Stimulated activated naive CD8-positive, alpha-beta T cell treated with anti-CD3 and anti-CD28 coated beads, Interleukin-15, amount 100 ng/mL, for 72 hours (primary cell): ENCODE data around the gene TCF23.
"Not testable (repeated sequence)": the region's sequence is repeated elsewhere in the genome, so short reads cannot be mapped to it uniquely, and the experiment has no call there.

Experiments
- ATAC-seq: fragments of 150-1000 bp; cut with Tn5 transposase; 2 replicates; pipeline ENCODE4 v1.10.0; 2021; ENCODE audit warnings: mild to moderate bottlenecking, moderate library complexity
- DNase-seq, 2 donors: peaks; one replicate each; pipeline ENCODE4 v3.0.0; 2021 to 2022
- H3K27ac Mint-ChIP-seq, 2 donors: one replicate each; pipeline ENCODE4 v1.8.0; 2022; ENCODE audit warnings: mild to moderate bottlenecking in 2 of 2, mixed read lengths in 2 of 2, moderate library complexity in 2 of 2
- H3K27me3 Mint-ChIP-seq: one replicate; pipeline ENCODE4 v1.8.0; 2022; ENCODE audit warnings: mixed read lengths
- H3K4me1 Mint-ChIP-seq: one replicate; pipeline ENCODE4 v1.8.0; 2022; ENCODE audit warnings: mild to moderate bottlenecking, mixed read lengths
- H3K4me3 Mint-ChIP-seq, 2 donors: one replicate each; pipeline ENCODE4 v1.8.0; 2022; ENCODE audit warnings: mild to moderate bottlenecking in 2 of 2, mixed read lengths in 2 of 2, moderate library complexity in 1 of 2
- H3K9me3 Mint-ChIP-seq, 2 donors: one replicate each; pipeline ENCODE4 v1.8.0; 2022; ENCODE audit warnings: mixed read lengths in 2 of 2

The TCF23 gene

DNA sequence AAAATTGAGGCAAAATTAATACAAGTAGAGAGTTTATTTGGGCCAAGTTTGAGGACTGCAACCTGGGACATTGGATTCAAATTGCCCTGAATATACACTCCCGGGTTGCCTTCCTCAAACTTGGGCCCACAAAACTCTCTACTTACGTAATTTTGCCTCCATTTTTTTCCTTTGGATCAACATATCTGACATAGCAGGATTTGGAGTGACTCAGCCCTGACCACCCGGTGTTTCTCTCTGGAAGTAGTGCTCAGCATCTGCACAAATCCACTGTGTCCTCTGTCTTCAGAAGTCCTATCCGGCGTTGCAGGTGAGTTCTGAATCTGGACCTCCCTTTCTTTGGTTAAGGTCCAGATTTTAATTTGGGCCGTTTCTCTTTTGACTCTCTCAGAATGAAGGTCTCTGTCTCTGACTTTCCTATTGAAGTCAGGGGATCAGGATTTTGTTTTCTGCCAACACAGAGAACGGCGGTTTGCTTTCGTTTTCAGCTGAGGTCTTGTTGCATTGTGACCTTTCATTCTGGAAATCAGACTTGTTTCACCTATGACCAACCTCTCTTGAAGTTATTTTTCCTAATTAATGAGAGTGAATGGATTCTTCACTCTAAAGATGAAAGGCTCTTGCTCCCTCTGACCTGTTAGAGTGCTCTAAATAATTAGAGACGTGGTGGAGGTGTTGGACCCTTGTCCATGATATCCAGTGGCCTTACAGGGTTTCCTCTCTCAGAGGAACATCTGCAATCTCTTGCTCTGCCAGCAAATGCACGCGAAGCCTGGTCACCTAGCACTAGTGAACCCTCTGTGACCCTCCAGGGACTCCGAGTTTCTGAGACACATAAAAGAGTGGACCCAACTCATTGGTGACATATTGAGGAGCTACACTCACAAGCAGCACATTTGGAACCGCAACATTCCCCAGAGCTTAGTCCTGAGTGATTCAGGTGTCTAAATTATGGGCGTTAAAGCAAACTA, 13.6 kb downstream of the TCF23 start:
- ATAC-seq (no peak), DNase-seq (no peak)
- Mint-ChIP-seq H3K4me1 (no peaks in the 10 kb centered on the region), H3K4me3 (no peak overlapping the region), H3K9me3 (no peaks in the 10 kb centered on the region), H3K27ac (no peak overlapping the region), H3K27me3 (no peaks in the 10 kb centered on the region)

GRCh38 chr2:27164960-27165763, 16.4 kb downstream of the TCF23 start:
- Mint-ChIP-seq H3K4me3 (no peak overlapping the region), H3K4me1 (no peaks in the 10 kb centered on the region), H3K27me3 (no peaks in the 10 kb centered on the region), H3K27ac (no peak overlapping the region), H3K9me3 (no peaks in the 10 kb centered on the region)
- ATAC-seq (no peak), DNase-seq (no peak)

DNA sequence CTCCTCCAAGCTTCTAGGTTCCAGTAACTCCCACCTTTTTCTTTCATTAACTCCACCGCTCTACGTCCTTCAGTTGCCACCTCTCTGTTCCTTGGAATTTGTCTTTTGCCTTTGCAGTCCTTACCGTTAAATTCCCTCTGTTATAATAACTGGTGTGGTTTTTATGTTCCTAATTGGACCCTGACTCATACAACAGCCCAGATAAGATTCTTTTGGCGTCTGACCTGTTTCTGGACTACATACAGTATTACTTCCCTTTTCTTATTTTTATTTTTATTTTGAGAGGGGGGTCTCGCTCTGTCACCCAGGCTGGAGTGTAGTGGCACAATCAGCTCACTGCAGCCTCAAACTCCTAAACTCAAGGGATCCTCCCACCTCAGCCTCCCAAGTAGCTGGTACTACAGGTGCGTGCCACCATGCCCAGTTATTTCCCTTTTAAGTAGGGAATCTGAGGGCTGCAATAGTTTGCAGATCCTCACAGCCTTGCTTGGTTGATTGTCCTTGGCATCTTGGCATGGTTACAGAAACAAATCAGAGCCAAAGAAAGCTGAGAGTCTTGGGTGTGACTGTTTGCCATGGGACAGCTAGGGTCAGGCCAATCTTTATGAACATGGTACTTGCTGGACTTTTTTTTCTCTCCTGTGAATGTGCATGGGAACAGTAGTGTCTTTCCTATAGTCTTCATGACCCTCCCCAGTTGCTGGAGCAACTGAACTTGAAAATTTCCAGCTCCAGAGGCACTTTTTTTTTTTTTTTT, 22.0 kb downstream of the TCF23 start:
- H3K4me3 Mint-ChIP-seq: peak overlapping the region in 1 of 2 donors; percentile 28
- H3K27me3 Mint-ChIP-seq: no peaks in the 10 kb centered on the region

DNA sequence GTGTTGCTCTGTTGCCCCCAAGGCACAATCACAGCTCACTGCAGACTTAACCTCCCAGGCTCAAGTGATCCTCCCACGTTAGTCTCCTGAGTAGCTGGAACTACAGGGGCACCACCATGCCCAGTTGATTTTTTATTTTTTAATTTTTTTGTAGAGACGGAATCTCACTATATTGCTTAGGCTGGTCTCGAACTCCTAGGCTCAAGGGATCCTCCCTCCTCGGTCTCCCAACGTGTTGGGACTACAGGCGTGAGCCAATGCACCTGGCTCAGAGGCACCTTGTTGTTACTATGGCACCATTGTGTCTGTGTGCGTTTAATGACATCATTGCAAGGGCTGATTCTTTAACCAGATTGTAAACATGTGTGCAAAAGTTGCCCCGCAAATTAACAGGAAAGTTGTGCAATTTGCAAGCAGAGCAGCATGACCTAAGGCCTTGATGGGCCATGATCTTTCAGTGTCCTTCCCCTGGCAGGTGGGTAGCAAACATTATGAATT, 22.6 kb downstream of the TCF23 start:
- DNase-seq: no peak
- ATAC-seq: no peak
- H3K4me1 Mint-ChIP-seq: no peaks in the 10 kb centered on the region
- no peaks in the 10 kb centered on the region for H3K9me3 Mint-ChIP-seq
- H3K4me3 Mint-ChIP-seq: no peak overlapping the region
- no peak overlapping the region for H3K27ac Mint-ChIP-seq
- no peaks in the 10 kb centered on the region for H3K27me3 Mint-ChIP-seq

More for the DNA sequence above, 22.0 kb downstream of the TCF23 start:
- ATAC-seq (no peak), DNase-seq (no peak)
- Mint-ChIP-seq H3K27ac (no peak overlapping the region), H3K4me1 (no peaks in the 10 kb centered on the region), H3K9me3 (no peaks in the 10 kb centered on the region)

DNA sequence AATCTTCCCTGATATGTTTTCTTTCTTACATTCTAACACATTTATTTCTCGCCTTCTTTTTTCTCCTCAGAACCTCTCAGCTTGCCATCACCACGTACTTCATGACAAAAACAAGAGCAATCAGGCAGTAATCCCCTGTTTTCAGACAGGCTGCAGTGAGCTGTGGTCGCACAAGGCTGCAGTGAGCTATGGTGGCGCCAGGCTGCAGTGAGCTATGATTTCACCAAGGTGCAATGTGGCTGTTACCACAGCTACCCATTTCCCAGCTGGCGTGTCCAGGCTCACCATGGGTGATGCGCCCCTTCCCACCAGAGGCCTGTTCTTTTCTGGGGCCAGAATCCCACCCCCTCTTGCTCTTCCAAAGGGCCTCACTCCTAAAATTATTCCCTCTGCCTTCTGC, 25.8 kb downstream of the TCF23 start:
- no peaks in the 10 kb centered on the region for H3K4me1 Mint-ChIP-seq
- peaks cover 5% of the 10 kb centered on the region for H3K27me3 Mint-ChIP-seq
- no peak for DNase-seq
- no peaks in the 10 kb centered on the region for H3K9me3 Mint-ChIP-seq
- H3K27ac Mint-ChIP-seq: no peak overlapping the region
- no peak for ATAC-seq
- H3K4me3 Mint-ChIP-seq: no peak overlapping the region

GRCh38 chr2:27175330-27175729, 26.5 kb downstream of the TCF23 start:
- H3K9me3 Mint-ChIP-seq: no peaks in the 10 kb centered on the region
- ATAC-seq: no peak
- no peaks in the 10 kb centered on the region for H3K4me1 Mint-ChIP-seq
- H3K4me3 Mint-ChIP-seq: no peak overlapping the region
- DNase-seq: no peak
- H3K27me3 Mint-ChIP-seq: peaks cover 9% of the 10 kb centered on the region
- no peak overlapping the region for H3K27ac Mint-ChIP-seq

- H3K4me3 Mint-ChIP-seq, DNase-seq, H3K4me1 Mint-ChIP-seq, ATAC-seq, H3K9me3 Mint-ChIP-seq, H3K27ac Mint-ChIP-seq: not testable (repeated sequence)
- H3K27me3 Mint-ChIP-seq: peaks cover 13% of the 10 kb centered on the region
Observed at GRCh38 chr2:27175781-27176180, 27.0 kb downstream of the TCF23 start.

DNA sequence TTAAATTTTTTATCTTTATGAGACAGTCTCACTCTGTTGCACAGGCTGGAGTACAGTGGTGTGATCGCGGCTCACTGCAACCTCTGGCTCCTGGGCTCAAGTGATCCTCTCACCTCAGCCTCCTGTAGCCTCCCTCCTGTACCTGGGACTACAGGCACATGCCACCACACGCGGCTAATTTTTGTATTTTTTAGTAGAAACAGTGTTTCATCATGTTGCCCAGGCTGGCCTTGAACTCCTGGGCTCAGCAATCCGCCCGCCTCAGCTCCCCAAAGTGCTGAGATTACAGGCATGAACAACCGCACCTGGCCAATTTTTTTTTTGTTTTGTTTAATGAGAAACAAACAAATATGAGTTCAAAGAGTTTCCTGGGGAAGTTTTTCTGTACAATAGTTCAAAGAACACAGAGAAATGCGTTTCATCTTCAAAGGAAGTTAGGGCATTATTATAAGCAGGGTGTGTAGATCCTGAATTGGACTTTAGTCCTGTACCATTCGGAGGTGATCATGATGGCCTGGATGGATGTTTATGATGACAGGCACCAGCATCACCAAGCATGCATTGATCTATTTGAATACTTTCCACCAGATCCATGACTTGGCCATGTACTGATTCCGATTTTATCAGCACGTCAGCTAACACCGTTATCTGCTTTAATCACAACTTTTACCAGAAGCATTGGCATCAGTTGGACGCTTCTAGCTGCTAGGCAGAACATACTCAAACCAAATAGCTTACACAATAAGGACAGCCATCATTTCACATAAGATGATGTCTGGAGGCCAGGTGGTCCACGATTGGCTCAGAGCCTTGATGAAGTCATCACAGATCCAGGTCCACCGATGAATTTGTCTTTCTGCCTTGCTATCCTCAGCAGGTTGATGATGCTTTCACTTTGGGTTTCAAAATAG, 28.9 kb downstream of the TCF23 start:
- H3K4me1 Mint-ChIP-seq: no peaks in the 10 kb centered on the region

GRCh38 chr2:27178469-27178868, 29.7 kb downstream of the TCF23 start:
- Mint-ChIP-seq H3K9me3 (no peaks in the 10 kb centered on the region), H3K4me1 (no peaks in the 10 kb centered on the region), H3K27me3 (peaks cover 34% of the 10 kb centered on the region), H3K4me3 (no peak overlapping the region), H3K27ac (no peak overlapping the region)
- ATAC-seq (no peak), DNase-seq (no peak)

More for the DNA sequence above, 28.9 kb downstream of the TCF23 start:
- DNase-seq (no peak), ATAC-seq (no peak)
- H3K27ac Mint-ChIP-seq: no peak overlapping the region
- no peak overlapping the region for H3K4me3 Mint-ChIP-seq
- H3K27me3 Mint-ChIP-seq: peaks cover 32% of the 10 kb centered on the region
- no peaks in the 10 kb centered on the region for H3K9me3 Mint-ChIP-seq

GRCh38 chr2:27179344-27180000, 30.7 kb downstream of the TCF23 start:
- Mint-ChIP-seq H3K4me1 (no peaks in the 10 kb centered on the region), H3K9me3 (no peaks in the 10 kb centered on the region), H3K27me3 (peaks cover 34% of the 10 kb centered on the region), H3K27ac (no peak overlapping the region), H3K4me3 (no peak overlapping the region)
- DNase-seq (no peak), ATAC-seq (no peak)

DNA sequence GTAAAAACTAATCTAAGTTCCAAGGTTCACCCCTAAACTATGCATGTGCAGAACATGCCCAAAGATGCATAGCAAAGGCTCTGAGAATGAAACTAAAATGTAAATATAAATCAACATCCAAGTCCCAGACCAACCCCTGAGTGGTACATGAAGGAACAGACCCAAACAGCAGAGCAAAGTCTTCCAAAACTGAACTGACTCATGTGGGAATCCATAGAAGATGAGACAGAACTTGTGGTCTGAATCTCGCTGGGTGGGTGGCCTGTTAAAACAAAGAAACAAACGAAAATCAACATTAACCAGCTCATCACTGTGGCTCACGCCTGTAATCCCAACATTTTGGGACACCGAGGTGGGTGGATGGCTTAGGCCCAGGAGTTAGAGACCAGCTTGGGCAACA, 33.5 kb downstream of the TCF23 start:
- ATAC-seq: no peak
- no peak overlapping the region for H3K27ac Mint-ChIP-seq
- peaks cover 43% of the 10 kb centered on the region for H3K27me3 Mint-ChIP-seq
- no peaks in the 10 kb centered on the region for H3K4me1 Mint-ChIP-seq
- DNase-seq: no peak
- H3K9me3 Mint-ChIP-seq: no peaks in the 10 kb centered on the region
- no peak overlapping the region for H3K4me3 Mint-ChIP-seq

GRCh38 chr2:27184115-27184514, 35.3 kb downstream of the TCF23 start:
- DNase-seq (no peak), ATAC-seq (no peak)
- Mint-ChIP-seq H3K9me3 (no peaks in the 10 kb centered on the region), H3K27me3 (peaks cover 43% of the 10 kb centered on the region), H3K4me1 (no peaks in the 10 kb centered on the region), H3K4me3 (no peak overlapping the region), H3K27ac (no peak overlapping the region)

GRCh38 chr2:27185331-27186026, 36.7 kb downstream of the TCF23 start:
- Mint-ChIP-seq H3K4me1 (no peaks in the 10 kb centered on the region), H3K27ac (no peak overlapping the region), H3K27me3 (peaks cover 33% of the 10 kb centered on the region), H3K4me3 (no peak overlapping the region), H3K9me3 (no peaks in the 10 kb centered on the region)
- no peak for ATAC-seq
- no peak for DNase-seq
